Measurements from ENCODE around the gene RAB33A. TPM values are rescaled to one million over a fixed set of nuclear protein-coding genes. Genes with fewer than 3 reads are reported as not detected.

The RAB33A gene
- total and polyA plus RNA-seq, 2 of the 4 experiments (the other 2 are of a cell fraction) = 1.6 to 1.8 TPM

GRCh38 chrX:130170752-130171445 lies 863 bp upstream of the RAB33A start:
- H3K4me3 ChIP-seq (ENCODE audit: insufficient read depth, low read depth, low read length) = peak overlapping the region; percentile 42; the same call in 1 of the 2 replicates
- no peak overlapping the region for H3K18ac ChIP-seq (ENCODE audit: low read depth, low read length)
- H3K4ac ChIP-seq (ENCODE audit: low read depth, low read length) = 0 out of 2 replicates have a peak overlapping the region, but pooled peaks have one; percentile 7
- no peak for DNase-seq
- H3K9me3 ChIP-seq (ENCODE audit: control insufficient read depth, insufficient read depth, low read length) = no peaks in the 10 kb centered on the region
- in situ Hi-C loops (cut with MboI; ENCODE audit: low sequenced_read_pairs) (no loop called here), intact Hi-C loops (cut with micrococcal nuclease) (loop anchor here (5.0 kb wide), 1 partner anchor 59 kb away; the partner anchor contains the start of gene ELF4), dilution Hi-C loops (cut with HindIII; ENCODE audit: low sequenced_read_pairs, unreplicated experiment) (no loop called here)
- peak overlapping the region; percentile 65 for H3K4me2 ChIP-seq (ENCODE audit: low read depth, low read length)
- H3K56ac ChIP-seq (ENCODE audit: extremely low read depth, insufficient read depth, low read length) = no peak overlapping the region
- no peak overlapping the region for H2BK5ac ChIP-seq (ENCODE audit: low read depth, low read length, poor library complexity, severe bottlenecking)
- ChIA-PET CTCF (no interaction called here), POLR2A (ENCODE audit: unreplicated experiment) (no interaction called here)
- 60% methylated on average over 1 of the region's 36 CpGs; no CpG with 5 or more reads in 1 of the 2 experiments for WGBS, 2 experiments (ENCODE audit: extremely low coverage in 2 of 2, insufficient read length in 1 of 2)
- H4K20me1 ChIP-seq (ENCODE audit: insufficient read depth, low read length) = no peaks in the 10 kb centered on the region
- H3K14ac ChIP-seq (replicated peaks; ENCODE audit: low read depth, low read length) = no peak overlapping the region
- peak overlapping the region; percentile 87 for H2AFZ ChIP-seq (replicated peaks; ENCODE audit: low read length, poor library complexity)
- no TSS peak for BruUV-seq (replicated peaks)
- H3K23ac ChIP-seq (ENCODE audit: low read depth, low read length) = no peak overlapping the region
- peak overlapping the region; percentile 16; the same call in 1 of the 2 replicates for H3K9ac ChIP-seq (ENCODE audit: low read depth, low read length)
- no peak overlapping the region for H4K5ac ChIP-seq (ENCODE audit: low read depth, low read length)
- no peak overlapping the region for H2BK120ac ChIP-seq (ENCODE audit: low read depth, low read length)
- TF ChIP-seq POLR2A (IDR thresholded peaks at IDR 0.05; ENCODE audit: low read depth, low read length) = no peak
- TF ChIP-seq, protein P1, sequence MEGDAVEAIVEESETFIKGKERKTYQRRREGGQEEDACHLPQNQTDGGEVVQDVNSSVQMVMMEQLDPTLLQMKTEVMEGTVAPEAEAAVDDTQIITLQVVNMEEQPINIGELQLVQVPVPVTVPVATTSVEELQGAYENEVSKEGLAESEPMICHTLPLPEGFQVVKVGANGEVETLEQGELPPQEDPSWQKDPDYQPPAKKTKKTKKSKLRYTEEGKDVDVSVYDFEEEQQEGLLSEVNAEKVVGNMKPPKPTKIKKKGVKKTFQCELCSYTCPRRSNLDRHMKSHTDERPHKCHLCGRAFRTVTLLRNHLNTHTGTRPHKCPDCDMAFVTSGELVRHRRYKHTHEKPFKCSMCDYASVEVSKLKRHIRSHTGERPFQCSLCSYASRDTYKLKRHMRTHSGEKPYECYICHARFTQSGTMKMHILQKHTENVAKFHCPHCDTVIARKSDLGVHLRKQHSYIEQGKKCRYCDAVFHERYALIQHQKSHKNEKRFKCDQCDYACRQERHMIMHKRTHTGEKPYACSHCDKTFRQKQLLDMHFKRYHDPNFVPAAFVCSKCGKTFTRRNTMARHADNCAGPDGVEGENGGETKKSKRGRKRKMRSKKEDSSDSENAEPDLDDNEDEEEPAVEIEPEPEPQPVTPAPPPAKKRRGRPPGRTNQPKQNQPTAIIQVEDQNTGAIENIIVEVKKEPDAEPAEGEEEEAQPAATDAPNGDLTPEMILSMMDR (conservative IDR thresholded peaks at IDR 0.05; ENCODE audit: low read depth, low read length) = no peak
- TF ChIP-seq FOS (IDR thresholded peaks at IDR 0.05; ENCODE audit: low read depth, low read length) = no peak
- no peak for TF ChIP-seq ELK1 (IDR thresholded peaks at IDR 0.05; ENCODE audit: borderline replicate concordance, low read depth, low read length)
- TF ChIP-seq USF2 (IDR thresholded peaks at IDR 0.05; ENCODE audit: low read depth, low read length) = no peak
- H4K8ac ChIP-seq (ENCODE audit: low read depth in 2 of 2, low read length in 2 of 2) = peak overlapping the region; percentile 44 to 64; a peak in 2 of 4 replicates
- no peaks in the 10 kb centered on the region for H3K36me3 ChIP-seq (ENCODE audit: control insufficient read depth, insufficient read depth, low read length)
- H3K27me3 ChIP-seq (ENCODE audit: control insufficient read depth, insufficient read depth, low read length) = peaks cover 2% of the 10 kb centered on the region; the same call in 1 of the 2 replicates
- H3K9me1 ChIP-seq (ENCODE audit: insufficient read depth, low read length) = peaks cover 11% of the 10 kb centered on the region; the same call in 1 of the 2 replicates
- no peak overlapping the region for H2AK5ac ChIP-seq (ENCODE audit: low read depth, low read length)
- ATAC-seq (ENCODE audit: low read depth) = peak; percentile 25
- no peak overlapping the region for H3K27ac ChIP-seq (ENCODE audit: insufficient read depth, low read length)
- H2AK9ac ChIP-seq (replicated peaks; ENCODE audit: low read depth, low read length, poor library complexity) = peak overlapping the region; percentile 57
- peaks cover 7% of the 10 kb centered on the region for H3K4me1 ChIP-seq (ENCODE audit: control insufficient read depth, insufficient read depth, low read length)
- 0 out of 4 replicates have a peak, but pooled peaks cover 0 to 7% of the 10 kb centered on the region in 2 experiments for H3K79me1 ChIP-seq (ENCODE audit: low read depth in 1 of 2, low read length in 2 of 2)
- no peak overlapping the region for H2BK20ac ChIP-seq (ENCODE audit: low read depth, low read length)
- H4K91ac ChIP-seq (ENCODE audit: insufficient read depth, low read depth, low read length) = no peak overlapping the region
- no peak overlapping the region for H2BK15ac ChIP-seq (ENCODE audit: low read depth, low read length)

Data from IMR-90 (cell line).